GM12878 (cell line): ENCODE measurements around the gene UMPS. TPM values are rescaled to one million over a fixed set of nuclear protein-coding genes. Genes with fewer than 3 reads are reported as not detected.

ENCODE experiments used
- ATAC-seq: fragments of 200-7000 bp; cut with Tn5 transposase; 3 replicates; pipeline ENCODE4 v1.9.1; 2020; ENCODE audit warnings: mild to moderate bottlenecking, moderate library complexity
- BruUV-seq: library from RNA; stranded (reverse); fragments of 400-500 nt; replicated peaks from 2 replicates; lab custom pipeline; 2021; lab: Mats Ljungman, UMichigan
- CTCF ChIA-PET: fragments of 300-600 bp; sonication (Branson Sonifier 250); formaldehyde crosslinking; extraction: SDS; loops from one replicate; lab custom pipeline; 2021; ENCODE audit warnings: inconsistent platforms; lab: Yijun Ruan, JAX
- POLR2A ChIA-PET: fragments of 350-600 bp; formaldehyde crosslinking; extraction: SDS; loops from one replicate; lab custom pipeline; 2021; ENCODE audit warnings: inconsistent platforms; lab: Charles Lee
- RAD21 ChIA-PET: fragments of 300-600 bp; sonication (Branson Sonifier 250); formaldehyde crosslinking; loops from one replicate; lab custom pipeline; 2023; ENCODE audit warnings: antibody characterized with exemption; ENCODE audit not compliant: unreplicated experiment; lab: Charles Lee
- SMC1A ChIA-PET: fragments of 300-600 bp; sonication (Branson Sonifier 250); formaldehyde crosslinking; loops from one replicate; lab custom pipeline; 2023; ENCODE audit not compliant: unreplicated experiment, uncharacterized antibody; lab: Charles Lee
- DNase-seq: peaks from one replicate; pipeline ENCODE4 v3.0.0-alpha.2; 2011; ENCODE audit warnings: low read depth, low spot score
- FAIRE-seq: peaks from 3 replicates; lab custom pipeline; 2011; peaks lifted over from hg19 to GRCh38; lab: Jason Lieb, UNC
- H2AFZ ChIP-seq: 2 replicates; pipeline ENCODE4 v1.6.0; 2011; ENCODE audit warnings: low read depth, low read length, control low read depth; ENCODE audit not compliant: control insufficient read depth
- H3K27ac ChIP-seq: 2 replicates; pipeline ENCODE4 v1.5.1; 2011; ENCODE audit warnings: control low read depth; ENCODE audit not compliant: control insufficient read depth, insufficient read depth
- H3K27me3 ChIP-seq, 2 experiments: replicated peaks in 1 of 2; 2 replicates each; pipeline versions ENCODE4 v1.6.0 to v1.6.1; 2011; ENCODE audit warnings: low read length in 1 of 2; ENCODE audit not compliant: control insufficient read depth in 2 of 2, insufficient read depth in 2 of 2
- H3K36me3 ChIP-seq, 2 experiments: 2 replicates each; pipeline ENCODE4 v1.5.1; 2011; ENCODE audit warnings: low read length in 1 of 2; ENCODE audit not compliant: control insufficient read depth in 2 of 2, insufficient read depth in 2 of 2
- H3K4me1 ChIP-seq: 2 replicates; pipeline ENCODE4 v1.6.1; 2011; ENCODE audit warnings: mild to moderate bottlenecking, low read length, moderate library complexity, mixed read lengths; ENCODE audit not compliant: control insufficient read depth, insufficient read depth
- H3K4me2 ChIP-seq: 2 replicates; pipeline ENCODE4 v1.6.0; 2011; ENCODE audit warnings: control low read depth; ENCODE audit not compliant: control insufficient read depth, insufficient read depth
- H3K4me3 ChIP-seq: fragments of 200-600 bp; sonication (generic); 2 replicates; pipeline ENCODE4 v1.5.1; 2016
- H3K79me2 ChIP-seq: 2 replicates; pipeline ENCODE4 v1.6.0; 2011; ENCODE audit warnings: low read length; ENCODE audit not compliant: control insufficient read depth, insufficient read depth
- H3K9ac ChIP-seq: 2 replicates; pipeline ENCODE4 v1.8.0; 2011; ENCODE audit warnings: low read length, control low read depth, mixed read lengths; ENCODE audit not compliant: control insufficient read depth, insufficient read depth
- H3K9me3 ChIP-seq: replicated peaks from 3 replicates; pipeline ENCODE4 v1.5.1; 2011; ENCODE audit warnings: mild to moderate bottlenecking, low read length; ENCODE audit not compliant: control insufficient read depth, insufficient read depth
- H4K20me1 ChIP-seq: 2 replicates; pipeline ENCODE4 v1.6.0; 2011; ENCODE audit not compliant: control insufficient read depth, insufficient read depth
- ATF7 ChIP-seq: fragments of 450-650 bp; IDR thresholded peaks from 2 replicates; pipeline ENCODE4 v1.6.1; 2016; ENCODE audit warnings: low read depth, mild to moderate bottlenecking
- CBX3 ChIP-seq: fragments of 200-600 bp; sonication (generic); IDR thresholded peaks from 2 replicates; pipeline ENCODE4 v1.6.1; 2016; ENCODE audit warnings: low read depth, borderline replicate concordance
- CEBPB ChIP-seq, 2 experiments: fragments of 150-350 bp in 1 of 2; IDR thresholded peaks; 2 replicates each; pipeline ENCODE4 v1.6.1; 2012 to 2014; ENCODE audit warnings: low read depth in 2 of 2, low read length in 2 of 2, borderline replicate concordance in 1 of 2, inconsistent platforms in 1 of 2
- GABPA ChIP-seq: IDR thresholded peaks from 2 replicates; pipeline ENCODE4 v1.6.1; 2014; ENCODE audit warnings: antibody characterized with exemption, low read depth, mild to moderate bottlenecking, inconsistent platforms
- JUNB ChIP-seq: IDR thresholded peaks from 2 replicates; pipeline ENCODE4 v1.6.1; 2016; ENCODE audit warnings: antibody characterized with exemption, mild to moderate bottlenecking
- NBN ChIP-seq: fragments of 450-650 bp; IDR thresholded peaks from 2 replicates; pipeline ENCODE4 v1.6.1; 2016
- NR2C2 ChIP-seq: IDR thresholded peaks from 2 replicates; pipeline ENCODE4 v1.6.1; 2011; ENCODE audit warnings: borderline replicate concordance, low read depth; ENCODE audit not compliant: control insufficient read depth, insufficient read length
- RB1 ChIP-seq: fragments of 450-650 bp; formaldehyde crosslinking; IDR thresholded peaks from 2 replicates; pipeline ENCODE4 v1.6.1; 2017; ENCODE audit warnings: mild to moderate bottlenecking, borderline replicate concordance
- SRF ChIP-seq, 2 experiments: IDR thresholded peaks; 2 replicates each; pipeline ENCODE4 v1.6.1; 2011; ENCODE audit warnings: low read depth in 2 of 2, low read length in 2 of 2, mild to moderate bottlenecking in 1 of 2, moderate library complexity in 1 of 2
- SUZ12 ChIP-seq: fragments of 200-600 bp; sonication (generic); IDR thresholded peaks from one replicate; pipeline ENCODE4 v1.6.1; 2018; ENCODE audit warnings: antibody characterized with exemption, mild to moderate bottlenecking; ENCODE audit not compliant: unreplicated experiment
- TAF1 ChIP-seq: IDR thresholded peaks from 2 replicates; pipeline ENCODE4 v1.6.1; 2011; ENCODE audit warnings: mild to moderate bottlenecking, low read depth, low read length, borderline replicate concordance
- USF2 ChIP-seq: IDR thresholded peaks from 2 replicates; pipeline ENCODE4 v1.6.1; 2011; ENCODE audit warnings: low read depth, low read length, improper control_type of control experiment, borderline replicate concordance
- ZBTB33 ChIP-seq: fragments of 450-650 bp; IDR thresholded peaks from 2 replicates; pipeline ENCODE4 v1.6.1; 2017; ENCODE audit warnings: mild to moderate bottlenecking
- ZNF687 ChIP-seq: fragments of 450-650 bp; IDR thresholded peaks from 2 replicates; pipeline ENCODE4 v1.6.1; 2017; ENCODE audit warnings: mild to moderate bottlenecking, moderate library complexity
- WGBS: methylation state at CpG from one replicate; pipeline ENCODE4 v1.1.6; 2016; ENCODE audit warnings: low lambda C conversion rate; ENCODE audit not compliant: insufficient replicate concordance, insufficient coverage; ENCODE audit errors: missing lambda C conversion rate; 5-methylcytosine and 5-hydroxymethylcytosine counted together
- in situ Hi-C: fragments of 300-500 bp; cut with MboI; formaldehyde crosslinking; loops from 9 replicates; pipeline ENCODE4 v1.14.3; 2018; ENCODE audit warnings: mixed read lengths
- intact Hi-C: fragments of 100-400 bp; cut with micrococcal nuclease; formaldehyde crosslinking; loops from one replicate; pipeline ENCODE4 v1.14.2; 2022; ENCODE audit not compliant: unreplicated experiment
- polyA plus RNA-seq, 11 experiments: library from polyadenylated mRNA; depleted of rRNA in 4 of 11; unstranded in 6 of 11; stranded (reverse) in 5 of 11; fragments of >200 nt; fragmentation: Nextera tagmentation in 4 of 11; fragmentation: Illumina TruSeq in 1 of 11; extraction: Ambion mirVana in 4 of 11; extraction: Trizol in 1 of 11; gene quantifications; 1 replicate in 1 of 11; 2 replicates in 10 of 11; pipeline versions ENCODE4 v1.2.1 to v1.2.3, GENCODE V29; 2011 to 2016; ENCODE audit warnings: inconsistent platforms in 2 of 11, missing spikeins in 2 of 11, low read depth in 1 of 11
- total RNA-seq, 4 experiments: library from RNA; depleted of rRNA in 3 of 4; stranded (reverse); fragments of >200 nt in 3 of 4; fragmentation: Illumina TruSeq in 1 of 4; extraction: Trizol in 1 of 4; gene quantifications; 2 replicates each; pipeline versions ENCODE4 v1.2.1 to v1.2.3, GENCODE V29; 2013 to 2021

Gene UMPS
- total and polyA plus RNA-seq, 10 of the 15 experiments (the other 5 are each of a cell fraction or from before 2014, with no cell fraction given) = 30.6 to 82.8 (median 49.5) TPM

GRCh38 chr3:124766113-124767095 is 36.2 kb downstream of the UMPS start (continued):
- TF ChIP-seq ZBTB33 (no peak), GABPA (no peak)

GRCh38 chr3:124767264-124767663 is 37.0 kb downstream of the UMPS start:
- Histone ChIP-seq H3K4me2 (no peak overlapping the region), H3K9ac (no peak overlapping the region), H3K79me2 (no peaks in the 10 kb centered on the region), H4K20me1 (no peaks in the 10 kb centered on the region), H3K4me3 (no peak overlapping the region), H3K27me3 (no peaks in the 10 kb centered on the region; a peak in 2 of 4 replicates), H3K36me3 (no peaks in the 10 kb centered on the region), H3K9me3 (no peaks in the 10 kb centered on the region), H2AFZ (no peak overlapping the region), H3K4me1 (peaks cover 19% of the 10 kb centered on the region), H3K27ac (no peak overlapping the region)
- no peak for FAIRE-seq
- WGBS = 62% methylated on average over 5 of the region's 5 CpGs
- DNase-seq = no peak
- in situ Hi-C loops = no loop called here
- no peak for ATAC-seq
- intact Hi-C loops = no loop called here
- ChIA-PET POLR2A (interaction anchor here (1.7 kb wide), 1 partner anchor 134 kb away, joined by 4 read pairs; no protein-coding TSS in a partner anchor), RAD21 (interaction anchor here (0.9 to 5.3 kb wide), 2 partner anchors 13 to 134 kb away, joined by 3 to 54 read pairs; no protein-coding TSS in a partner anchor), SMC1A (interaction anchor here (0.9 to 10.3 kb wide), 6 partner anchors 18 to 208 kb away, joined by 3 to 242 read pairs (median 4); no protein-coding TSS in a partner anchor), CTCF (interaction anchor here (0.7 to 14.8 kb wide), 11 partner anchors 10 to 1621 kb away, joined by 3 to 551 read pairs (median 5); no protein-coding TSS in a partner anchor)
- no TSS peak for BruUV-seq
- TF ChIP-seq SRF (IDR thresholded peaks at IDR 0.05; ENCODE audit: low read depth in 2 of 2, low read length in 2 of 2) = no peak
- no peak for TF ChIP-seq NBN
- no peak for TF ChIP-seq NR2C2
- no peak for TF ChIP-seq USF2
- no peak for TF ChIP-seq RB1
- TF ChIP-seq TAF1 = no peak
- TF ChIP-seq JUNB = no peak
- no peak for TF ChIP-seq ATF7
- TF ChIP-seq ZNF687 = no peak
- TF ChIP-seq CEBPB (IDR thresholded peaks at IDR 0.05; ENCODE audit: borderline replicate concordance in 1 of 2, low read depth in 2 of 2, low read length in 2 of 2) = no peak
- TF ChIP-seq CBX3 = no peak
- no peak for TF ChIP-seq SUZ12
